ENCODE measurements around the gene ZNF212. TPM values are rescaled to one million over a fixed set of nuclear protein-coding genes. Genes with fewer than 3 reads are reported as not detected.

The ZNF212 gene
- total RNA-seq, 1 donor from 2014 or later, result 12.8 TPM

DNA sequence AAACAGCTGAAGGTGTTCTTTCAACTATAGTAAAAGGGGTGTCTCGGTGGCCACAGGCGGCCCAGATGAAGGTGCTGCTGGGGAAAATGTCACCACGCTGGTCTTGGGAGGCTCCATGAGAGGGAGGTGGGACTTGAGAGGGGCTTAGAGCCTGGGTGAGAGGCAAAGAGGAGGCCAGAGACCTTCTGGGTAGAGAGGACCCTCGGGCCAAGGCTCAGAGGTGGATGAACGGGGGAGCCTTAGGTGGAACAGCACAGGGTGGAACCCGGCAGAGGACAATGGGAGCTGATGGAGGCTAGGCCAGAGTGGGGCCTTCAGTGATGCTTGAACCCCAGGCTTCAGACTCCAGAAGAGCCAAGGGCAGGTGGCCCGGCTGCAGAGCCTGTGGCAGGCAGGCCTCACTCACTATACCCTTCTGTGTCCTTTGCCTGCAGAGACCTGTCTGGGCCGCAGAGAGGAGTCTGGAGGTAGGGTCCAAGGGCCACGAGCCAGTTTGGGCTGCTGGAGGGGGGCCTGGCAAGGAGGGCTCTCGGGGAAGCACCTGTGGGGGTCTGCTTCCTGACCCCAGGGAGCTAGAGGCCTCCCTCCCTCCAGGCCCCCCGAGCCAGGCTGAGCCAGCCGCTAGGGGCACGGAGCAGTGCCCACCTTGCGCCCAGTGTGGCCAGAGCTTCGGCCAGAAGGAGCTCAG lies 54.6 kb downstream of the ZNF212 start:
- Mint-ChIP-seq H3K36me3 (ENCODE audit: low read depth, unreplicated experiment) (peaks cover 12% of the 10 kb centered on the region), H3K9me3 (ENCODE audit: unreplicated experiment) (no peaks in the 10 kb centered on the region), H3K4me1 (ENCODE audit: unreplicated experiment) (no peaks in the 10 kb centered on the region), H3K27me3 (ENCODE audit: unreplicated experiment) (peaks cover 4% of the 10 kb centered on the region), H3K27ac (ENCODE audit: unreplicated experiment) (peak overlapping the region; percentile 39), H3K4me3 (ENCODE audit: unreplicated experiment) (peak overlapping the region; percentile 13)
- DNase-seq (ENCODE audit: low spot score), result no peak
- TF ChIP-seq, protein P1, sequence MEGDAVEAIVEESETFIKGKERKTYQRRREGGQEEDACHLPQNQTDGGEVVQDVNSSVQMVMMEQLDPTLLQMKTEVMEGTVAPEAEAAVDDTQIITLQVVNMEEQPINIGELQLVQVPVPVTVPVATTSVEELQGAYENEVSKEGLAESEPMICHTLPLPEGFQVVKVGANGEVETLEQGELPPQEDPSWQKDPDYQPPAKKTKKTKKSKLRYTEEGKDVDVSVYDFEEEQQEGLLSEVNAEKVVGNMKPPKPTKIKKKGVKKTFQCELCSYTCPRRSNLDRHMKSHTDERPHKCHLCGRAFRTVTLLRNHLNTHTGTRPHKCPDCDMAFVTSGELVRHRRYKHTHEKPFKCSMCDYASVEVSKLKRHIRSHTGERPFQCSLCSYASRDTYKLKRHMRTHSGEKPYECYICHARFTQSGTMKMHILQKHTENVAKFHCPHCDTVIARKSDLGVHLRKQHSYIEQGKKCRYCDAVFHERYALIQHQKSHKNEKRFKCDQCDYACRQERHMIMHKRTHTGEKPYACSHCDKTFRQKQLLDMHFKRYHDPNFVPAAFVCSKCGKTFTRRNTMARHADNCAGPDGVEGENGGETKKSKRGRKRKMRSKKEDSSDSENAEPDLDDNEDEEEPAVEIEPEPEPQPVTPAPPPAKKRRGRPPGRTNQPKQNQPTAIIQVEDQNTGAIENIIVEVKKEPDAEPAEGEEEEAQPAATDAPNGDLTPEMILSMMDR (IDR thresholded peaks at IDR 0.05; ENCODE audit: unreplicated experiment), result no peak

DNA sequence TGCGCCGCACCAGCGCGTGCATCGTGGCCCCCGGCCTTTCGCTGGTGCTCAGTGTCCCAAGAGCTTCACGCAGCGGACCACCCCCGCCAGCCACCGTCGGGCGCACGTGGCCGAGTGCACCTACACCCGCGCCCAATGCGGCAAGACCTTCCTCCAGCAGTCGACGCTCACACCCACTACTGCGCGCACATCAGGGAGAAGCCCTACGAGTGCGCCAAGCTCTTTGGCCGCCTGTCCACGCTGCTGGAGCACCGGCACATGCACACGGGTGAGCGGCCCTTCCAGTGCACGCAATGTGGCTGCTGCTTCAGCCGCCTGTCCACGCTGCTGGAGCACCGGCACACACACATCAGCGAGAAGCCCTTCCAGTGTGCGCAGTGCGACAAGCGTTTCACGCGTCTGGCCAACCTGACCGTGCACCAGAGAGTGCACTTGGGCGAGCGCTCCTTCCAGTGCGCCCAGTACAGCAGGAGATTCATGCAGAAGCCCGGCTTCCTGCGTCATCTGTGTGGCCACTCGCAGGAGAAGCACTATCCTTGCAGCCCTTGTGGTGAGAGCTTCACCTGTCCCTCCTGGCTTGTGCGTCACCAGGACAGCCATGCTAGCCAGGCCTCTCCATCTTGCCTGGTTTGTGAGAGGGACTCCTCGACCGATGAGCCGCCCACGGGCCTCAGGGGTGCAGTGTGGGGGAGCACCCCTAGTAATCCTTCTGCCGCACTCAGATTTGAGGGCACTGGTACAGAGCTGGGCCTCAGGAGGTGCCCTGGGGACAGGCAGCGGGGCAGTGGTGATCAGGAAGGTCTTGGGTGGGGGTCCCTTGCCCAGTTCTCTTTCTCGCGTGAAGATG lies 55.4 kb downstream of the ZNF212 start:
- Mint-ChIP-seq H3K9me3 (ENCODE audit: unreplicated experiment) (no peaks in the 10 kb centered on the region), H3K27me3 (ENCODE audit: unreplicated experiment) (peaks cover 4% of the 10 kb centered on the region), H3K4me3 (ENCODE audit: unreplicated experiment) (no peak overlapping the region), H3K36me3 (ENCODE audit: low read depth, unreplicated experiment) (peaks cover 12% of the 10 kb centered on the region), H3K4me1 (ENCODE audit: unreplicated experiment) (no peaks in the 10 kb centered on the region), H3K27ac (ENCODE audit: unreplicated experiment) (no peak overlapping the region)
- no peak for DNase-seq (ENCODE audit: low spot score)
- TF ChIP-seq, protein P1 (IDR thresholded peaks at IDR 0.05; ENCODE audit: unreplicated experiment), result no peak

DNA sequence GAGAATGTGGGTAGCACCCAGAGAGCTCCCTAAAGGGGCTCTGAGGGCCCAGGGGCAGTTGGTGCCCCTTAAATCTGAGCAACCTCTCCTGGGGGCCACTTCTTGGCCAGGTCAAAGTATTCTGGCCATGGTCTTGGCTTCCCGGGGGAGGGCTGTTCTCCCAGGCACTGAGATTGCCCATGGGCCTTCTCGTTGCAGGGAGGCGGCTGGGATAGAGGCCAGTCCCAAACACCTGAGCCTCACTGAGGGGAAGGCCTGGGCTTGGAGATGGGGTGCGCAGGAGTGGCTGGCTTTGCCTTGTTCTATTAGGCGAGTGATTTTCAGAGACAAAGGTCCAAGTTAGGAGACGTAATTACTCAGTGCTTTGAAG lies 56.0 kb downstream of the ZNF212 start:
- Mint-ChIP-seq H3K4me3 (ENCODE audit: unreplicated experiment) (no peak overlapping the region), H3K36me3 (ENCODE audit: low read depth, unreplicated experiment) (peaks cover 12% of the 10 kb centered on the region), H3K27me3 (ENCODE audit: unreplicated experiment) (peaks cover 4% of the 10 kb centered on the region), H3K9me3 (ENCODE audit: unreplicated experiment) (no peaks in the 10 kb centered on the region), H3K4me1 (ENCODE audit: unreplicated experiment) (no peaks in the 10 kb centered on the region), H3K27ac (ENCODE audit: unreplicated experiment) (no peak overlapping the region)
- TF ChIP-seq, protein P1 (IDR thresholded peaks at IDR 0.05; ENCODE audit: unreplicated experiment), result no peak
- no peak for DNase-seq (ENCODE audit: low spot score)

DNA sequence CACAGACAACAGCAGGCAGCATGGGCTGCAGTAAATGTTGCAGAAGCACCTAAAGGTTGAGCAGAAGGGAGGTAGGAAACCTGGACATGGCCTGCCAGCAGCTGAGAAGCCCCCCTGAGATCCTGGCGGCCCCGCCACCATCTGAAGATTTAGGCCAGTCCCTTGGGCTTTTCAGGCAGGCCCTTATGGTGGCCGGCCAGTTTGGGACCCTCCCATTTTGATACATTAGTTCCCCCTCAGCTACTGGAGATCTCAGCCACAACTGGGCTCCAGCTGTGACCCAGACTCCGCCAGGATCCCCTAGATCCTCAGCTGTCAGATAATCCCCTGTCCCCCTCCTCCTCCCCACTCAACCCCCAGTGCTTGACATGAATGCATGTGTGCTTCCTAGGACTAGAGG lies 56.9 kb downstream of the ZNF212 start:
- peaks cover 5% of the 10 kb centered on the region for H3K27me3 Mint-ChIP-seq (ENCODE audit: unreplicated experiment)

More for the DNA sequence above, 56.9 kb downstream of the ZNF212 start:
- no peaks in the 10 kb centered on the region for H3K4me1 Mint-ChIP-seq (ENCODE audit: unreplicated experiment)
- DNase-seq (ENCODE audit: low spot score), result no peak
- H3K4me3 Mint-ChIP-seq (ENCODE audit: unreplicated experiment), result no peak overlapping the region
- no peak overlapping the region for H3K27ac Mint-ChIP-seq (ENCODE audit: unreplicated experiment)
- TF ChIP-seq, protein P1 (IDR thresholded peaks at IDR 0.05; ENCODE audit: unreplicated experiment), result no peak
- H3K36me3 Mint-ChIP-seq (ENCODE audit: low read depth, unreplicated experiment), result peaks cover 12% of the 10 kb centered on the region
- no peaks in the 10 kb centered on the region for H3K9me3 Mint-ChIP-seq (ENCODE audit: unreplicated experiment)
